Fibroblast of the aortic adventitia (primary cell): ENCODE results near the gene BAIAP3. TPM values are rescaled to one million over a fixed set of nuclear protein-coding genes. Genes with fewer than 3 reads are reported as not detected.

Experiments used
- DNase-seq: peaks from one replicate; pipeline ENCODE4 v3.0.0-alpha.2; 2010; ENCODE audit warnings: low read depth
- H3K4me3 ChIP-seq: 2 replicates; pipeline ENCODE4 v1.5.1; 2011; ENCODE audit warnings: low read depth, mild to moderate bottlenecking, control low read depth, low read length, moderate library complexity
- CTCF ChIP-seq: IDR thresholded peaks from 2 replicates; pipeline ENCODE4 v1.5.1; 2011; ENCODE audit warnings: mild to moderate bottlenecking, low read length, control low read depth, inconsistent platforms; ENCODE audit not compliant: insufficient read depth
- total RNA-seq: library from RNA; depleted of rRNA; stranded (reverse); fragments of >200 nt; gene quantifications from 2 replicates; pipeline ENCODE4 v1.2.3, GENCODE V29; 2012; ENCODE audit warnings: low replicate concordance

Gene BAIAP3
- total RNA-seq, 1 donor, result 0.09 TPM

GRCh38 chr16:1313721-1314369 lies 19.6 kb upstream of the BAIAP3 start:
- no peak for DNase-seq
- H3K4me3 ChIP-seq, result no peak overlapping the region
- no peak for TF ChIP-seq CTCF

- no peak for TF ChIP-seq CTCF
- DNase-seq, result no peak
- H3K4me3 ChIP-seq, result no peak overlapping the region
Measured at GRCh38 chr16:1314399-1315068, 18.9 kb upstream of the BAIAP3 start.

- TF ChIP-seq CTCF, result no peak
Measured at GRCh38 chr16:1315081-1316032, 18.1 kb upstream of the BAIAP3 start.

GRCh38 chr16:1316033-1316405 lies 17.4 kb upstream of the BAIAP3 start:
- DNase-seq, result no peak
- no peak for TF ChIP-seq CTCF
- no peak overlapping the region for H3K4me3 ChIP-seq

More at GRCh38 chr16:1315081-1316032, 18.1 kb upstream of the BAIAP3 start:
- DNase-seq, result no peak
- H3K4me3 ChIP-seq, result no peak overlapping the region

- no peak for DNase-seq
- no peak for TF ChIP-seq CTCF
- no peak overlapping the region for H3K4me3 ChIP-seq
Measured at GRCh38 chr16:1317479-1318267, 15.8 kb upstream of the BAIAP3 start.

- no peak for TF ChIP-seq CTCF
- no peak overlapping the region for H3K4me3 ChIP-seq
- DNase-seq, result no peak
Measured at GRCh38 chr16:1318268-1318545, 15.2 kb upstream of the BAIAP3 start.
